Activated gamma-delta T cell treated with anti-CD3 and anti-CD28 coated beads, Interleukin-2, amount 50 U/mL, for 16 hours (primary cell): ENCODE results near the gene LHX3.
"Not testable (repeated sequence)": the region's sequence is repeated elsewhere in the genome, so short reads cannot be mapped to it uniquely, and the experiment has no call there.

Experiments
- DNase-seq: peaks from one replicate; pipeline ENCODE4 v3.0.0-alpha.2; 2020; ENCODE audit warnings: low read depth

LHX3 gene

DNA sequence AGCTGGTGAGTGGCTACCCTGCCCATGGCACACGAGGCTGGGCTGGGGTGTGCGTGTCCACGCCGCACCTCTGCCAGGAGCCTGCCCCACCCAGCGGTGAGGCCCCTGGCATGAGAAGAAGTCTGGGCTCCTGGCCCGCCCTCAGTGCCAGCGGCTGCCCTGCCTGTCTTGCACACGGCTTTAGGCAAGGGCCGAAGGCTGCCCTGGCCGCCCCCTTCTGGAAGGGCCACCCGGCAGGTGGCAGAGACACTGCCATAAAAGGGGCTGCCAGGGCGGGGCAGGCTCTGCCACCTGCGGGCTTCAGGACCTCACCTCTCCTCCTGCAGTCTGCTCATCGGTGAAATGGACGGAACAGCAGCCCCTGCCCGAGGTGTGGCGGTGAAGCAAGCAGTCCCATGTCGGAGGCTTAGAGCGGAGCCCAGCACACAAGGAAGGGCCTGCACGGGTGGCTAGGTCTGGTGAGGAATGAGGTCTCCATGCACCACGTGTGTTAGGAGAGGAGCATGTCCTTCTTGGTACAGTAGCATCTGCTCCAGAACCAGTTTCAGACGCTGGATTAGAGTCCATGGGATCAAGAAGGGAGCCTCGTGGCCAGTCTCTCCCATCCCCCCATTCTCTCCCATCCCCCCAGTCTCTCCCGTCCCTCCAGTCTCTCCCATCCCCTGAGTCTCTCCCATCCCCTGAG is 51.4 kb downstream of the LHX3 start:
- no peak for DNase-seq

DNA sequence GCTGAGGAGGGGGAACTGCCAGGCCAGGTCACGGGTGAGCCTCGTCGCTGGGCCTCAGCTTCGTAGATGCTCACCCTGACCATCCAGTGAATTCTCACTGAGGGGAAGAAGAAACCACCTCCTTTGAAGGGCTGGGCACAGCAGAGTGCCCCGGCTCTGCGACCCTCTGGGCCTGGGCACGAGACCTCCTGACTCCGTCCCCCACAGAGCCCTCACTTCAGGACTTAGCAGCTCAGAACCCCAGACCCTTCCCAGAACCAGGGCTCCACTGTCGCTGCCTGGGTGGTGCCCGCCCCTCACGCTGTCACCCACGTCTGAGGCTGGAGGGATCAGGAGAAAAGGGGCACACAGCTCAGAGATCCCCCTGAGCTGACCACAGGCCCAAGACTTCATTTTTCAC is 52.0 kb downstream of the LHX3 start:
- DNase-seq: no peak

DNA sequence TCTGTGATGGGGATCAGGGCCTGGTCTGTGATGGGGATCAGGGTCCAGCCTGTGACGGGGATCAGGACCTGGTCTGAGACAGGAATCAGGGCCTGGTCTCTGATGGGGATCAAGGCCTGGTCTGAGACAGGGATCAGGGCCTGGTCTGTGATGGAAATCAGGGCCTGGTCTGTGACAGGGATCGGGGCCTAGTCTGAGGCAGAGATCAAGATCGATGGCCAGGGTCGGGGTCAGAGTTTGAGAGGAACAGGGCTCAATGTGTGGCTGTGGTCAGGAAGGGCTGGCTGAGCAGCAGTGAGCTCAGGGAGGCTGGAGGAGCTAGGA is 52.4 kb downstream of the LHX3 start:
- no peak for DNase-seq

DNA sequence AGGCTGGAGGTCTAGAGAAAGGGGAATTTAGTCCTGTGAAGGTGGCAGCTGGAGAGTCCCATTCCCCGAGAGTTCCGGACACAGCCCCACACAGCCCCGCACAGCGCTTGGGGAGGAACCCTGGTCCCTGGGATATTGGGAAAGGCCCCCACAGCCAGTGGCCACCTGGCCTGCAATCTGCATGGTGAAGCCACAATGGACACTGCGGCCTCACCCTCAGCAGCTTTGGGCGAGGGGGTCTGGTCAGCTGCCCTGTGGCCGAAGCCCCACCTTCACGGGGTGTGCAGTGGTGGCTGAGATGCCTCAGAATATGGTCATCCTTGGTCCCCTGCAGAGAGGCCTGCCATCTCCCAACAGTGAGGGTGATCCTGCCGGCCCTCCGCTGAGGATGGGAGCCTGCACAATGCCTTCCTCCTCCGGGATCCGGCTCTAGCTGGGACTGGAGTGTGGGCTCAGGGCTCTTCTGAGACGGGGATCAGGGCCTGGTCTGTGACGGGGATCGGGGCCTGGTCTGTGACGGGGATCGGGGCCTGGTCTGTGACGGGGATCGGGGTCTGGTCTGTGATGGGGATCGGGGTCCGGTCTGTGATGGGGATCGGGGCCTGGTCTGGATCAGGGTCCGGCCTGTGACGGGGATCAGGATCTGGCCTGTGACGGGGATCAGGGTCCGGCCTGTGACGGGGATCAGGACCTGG is 52.9 kb downstream of the LHX3 start:
- DNase-seq: no peak

DNA sequence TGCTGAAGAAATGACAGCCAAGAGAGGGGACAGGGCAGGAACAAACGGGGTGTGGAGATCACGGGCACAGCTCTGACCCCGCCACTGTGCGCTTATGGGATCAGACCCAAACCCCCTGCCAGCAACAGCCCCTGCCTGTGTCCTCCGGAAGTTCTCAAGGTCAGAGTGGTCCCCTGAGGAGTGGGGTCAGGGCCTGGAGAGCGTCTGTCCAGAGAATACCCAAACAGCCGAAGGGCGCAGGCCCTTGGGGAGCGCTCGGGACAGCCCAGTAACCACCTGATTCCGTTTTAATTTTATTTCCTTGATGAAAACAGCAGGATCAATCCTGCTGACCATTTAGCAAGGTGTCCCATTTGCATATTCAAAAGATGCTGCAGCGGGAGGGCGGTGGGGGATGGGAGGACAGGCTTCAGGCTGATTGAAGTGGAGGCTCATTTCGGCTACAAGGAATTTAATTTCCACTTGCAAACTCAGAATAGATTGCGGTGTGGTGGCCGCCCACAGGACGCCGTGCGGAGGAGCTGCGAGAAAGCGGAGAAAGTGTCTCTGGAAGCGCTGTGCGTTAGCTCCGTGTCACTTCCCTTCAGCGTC is 53.6 kb downstream of the LHX3 start:
- DNase-seq: no peak

DNA sequence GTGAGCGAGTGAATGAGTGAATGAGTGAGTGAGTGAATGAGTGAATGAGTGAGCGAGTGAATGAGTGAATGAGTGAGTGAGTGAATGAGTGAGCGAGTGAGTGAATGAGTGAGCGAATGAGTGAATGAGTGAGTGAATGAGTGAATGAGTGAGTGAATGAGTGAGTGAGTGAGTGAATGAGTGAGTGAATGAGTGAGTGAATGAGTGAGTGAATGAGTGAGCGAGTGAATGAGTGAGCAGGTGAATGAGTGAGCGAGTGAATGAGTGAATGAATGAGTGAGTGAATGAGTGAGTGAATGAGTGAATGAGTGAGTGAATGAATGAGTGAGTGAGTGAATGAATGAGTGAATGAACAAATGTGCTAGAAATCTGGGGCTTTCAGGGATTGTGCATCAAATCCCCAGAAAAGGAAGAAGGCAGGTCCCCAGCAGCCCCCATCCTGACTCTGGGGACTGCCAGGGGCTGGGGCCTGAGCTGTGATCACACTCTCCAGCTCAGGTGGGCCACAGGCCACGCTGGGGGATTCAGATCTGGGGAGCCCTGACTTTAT is 54.2 kb downstream of the LHX3 start:
- DNase-seq: not testable (repeated sequence)

DNA sequence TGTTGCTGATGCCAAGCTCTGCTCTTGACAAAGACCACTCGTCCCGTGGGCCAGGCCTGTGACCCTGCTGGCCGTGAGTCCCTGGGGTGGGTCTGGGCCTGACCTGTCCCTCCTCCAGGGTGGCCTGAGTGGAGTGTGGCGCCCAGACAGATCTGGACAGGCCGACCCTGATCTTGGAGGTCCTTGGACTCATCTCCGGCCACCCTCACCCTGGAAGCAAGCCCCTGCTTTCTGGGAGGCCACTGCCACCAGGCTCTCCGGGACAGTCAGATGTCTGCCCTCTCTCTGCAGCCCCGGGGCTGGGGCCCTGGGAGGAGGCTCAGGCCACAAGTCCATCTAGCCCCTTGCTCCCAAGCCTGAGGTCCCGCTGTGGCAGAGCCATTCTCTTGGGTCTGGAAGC is 55.1 kb downstream of the LHX3 start:
- DNase-seq: no peak

DNA sequence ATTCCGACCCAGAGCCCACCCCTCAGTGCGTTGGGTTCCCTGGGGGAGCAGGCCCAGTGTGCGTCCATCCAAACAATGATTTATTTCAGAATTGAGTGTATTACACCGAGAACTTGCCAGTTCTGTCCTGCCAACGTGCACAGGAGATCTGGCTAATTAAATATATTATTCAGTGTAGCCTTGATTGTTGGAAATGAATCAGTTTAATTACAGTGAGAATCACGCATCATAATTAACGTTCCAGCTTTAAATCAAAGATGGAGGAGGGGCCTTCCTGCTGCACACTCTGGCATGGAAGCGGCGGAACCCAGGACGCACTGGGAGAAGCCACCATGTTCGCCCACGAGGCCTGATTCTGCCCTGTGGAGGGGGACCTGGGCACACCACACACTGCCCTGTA is 55.6 kb downstream of the LHX3 start:
- DNase-seq: no peak

DNA sequence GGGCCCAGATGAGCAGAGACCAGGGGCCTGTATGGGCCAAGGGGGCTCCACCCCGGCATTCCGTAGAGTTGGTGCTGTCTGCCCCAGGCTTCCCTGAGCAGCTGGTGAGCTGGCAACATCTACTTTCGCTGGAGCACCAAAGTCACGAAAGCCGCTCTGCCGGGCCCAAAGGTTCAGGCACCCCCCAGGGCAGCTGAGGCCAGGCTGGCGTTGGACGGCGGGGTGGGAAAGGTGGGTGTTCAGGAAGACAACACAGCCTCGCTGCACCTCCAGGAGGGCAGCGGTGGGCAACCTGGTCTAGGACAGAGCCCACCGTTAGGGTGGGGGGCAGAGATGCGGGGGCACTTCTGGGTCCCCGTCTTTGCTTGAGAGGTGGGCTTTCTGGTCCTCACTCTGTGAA is 56.2 kb downstream of the LHX3 start:
- no peak for DNase-seq

DNA sequence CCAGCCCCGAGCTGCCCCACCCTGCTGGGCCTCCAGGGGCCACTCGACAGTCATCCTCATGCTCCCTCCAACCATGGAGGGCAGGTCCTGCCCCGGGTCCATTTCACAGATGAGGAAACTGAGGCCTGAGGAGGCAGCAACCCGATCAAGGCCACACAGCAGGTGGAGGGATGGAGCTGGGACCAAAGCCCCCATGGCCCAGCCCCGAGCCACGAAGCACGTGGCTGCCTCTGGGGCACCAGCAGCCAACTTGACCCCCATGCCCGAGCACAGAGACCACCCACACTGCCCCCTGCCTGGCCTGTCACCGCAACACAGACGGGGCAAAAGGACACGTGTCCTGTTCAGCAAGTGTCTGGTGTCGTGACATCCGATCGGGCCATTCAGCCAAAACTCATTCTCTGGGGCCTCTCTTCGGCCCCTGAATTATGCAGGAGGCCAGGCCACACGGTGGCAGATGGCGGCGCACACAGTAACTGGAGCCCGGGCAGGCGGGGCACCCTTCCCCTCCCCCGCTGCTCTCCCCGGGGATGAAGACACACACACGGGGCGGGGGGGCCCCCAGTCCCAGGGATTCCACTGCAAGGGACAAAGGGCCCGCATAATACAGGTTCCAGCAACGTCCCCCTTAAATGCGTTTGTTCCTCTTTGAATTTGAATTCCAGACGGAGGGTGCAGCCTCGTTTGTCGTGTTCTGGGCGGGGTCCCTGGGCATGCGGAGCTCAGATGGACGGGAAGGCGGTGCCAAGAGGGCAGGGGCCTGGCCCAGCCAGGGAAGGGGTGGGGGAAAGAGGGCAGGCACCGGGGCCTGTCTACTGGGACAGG is 56.8 kb downstream of the LHX3 start:
- no peak for DNase-seq

DNA sequence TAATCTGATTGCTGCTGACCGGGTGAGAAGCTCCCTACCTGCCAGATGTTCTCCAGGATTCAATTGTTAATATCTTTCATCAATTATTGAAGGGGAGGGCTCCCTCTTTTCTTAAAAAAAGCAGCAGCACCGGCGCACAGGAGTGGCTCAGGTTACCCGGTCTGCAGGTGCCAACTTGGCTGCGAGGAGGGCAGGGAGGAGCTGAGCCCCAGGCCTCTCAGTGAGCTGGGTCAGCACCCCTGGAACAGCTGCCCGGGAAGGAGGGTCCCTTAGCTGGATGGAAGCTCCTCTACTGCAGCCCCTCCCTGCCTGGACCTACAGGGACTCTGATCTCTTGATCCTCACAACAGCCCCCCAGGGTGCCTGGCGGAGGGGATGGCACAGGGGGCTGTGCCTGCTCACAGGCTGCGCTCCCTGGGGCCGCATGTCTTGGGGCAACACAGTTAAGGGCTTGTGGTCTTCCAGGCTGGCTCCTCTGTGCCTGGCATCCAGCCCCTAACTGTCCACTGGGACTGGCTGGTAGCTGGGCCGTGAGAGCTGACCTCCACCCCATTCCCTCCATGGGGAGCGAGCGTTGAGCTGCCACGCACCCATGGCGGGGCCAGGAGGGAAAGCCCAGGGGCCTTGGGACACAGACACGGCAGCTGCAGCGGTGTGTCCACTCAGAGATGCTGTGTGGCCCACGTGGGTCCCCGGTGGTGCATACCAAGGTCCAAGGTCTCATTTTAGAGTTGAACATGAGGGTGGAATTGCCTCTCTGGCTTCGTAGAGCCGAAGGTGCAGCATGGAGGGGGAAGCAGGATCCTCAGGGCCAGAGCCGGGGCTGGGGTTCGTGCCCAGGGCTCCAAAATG is 57.7 kb downstream of the LHX3 start:
- no peak for DNase-seq
